GM12878 (cell line): ENCODE measurements around the gene CIDEC. TPM values are rescaled to one million over a fixed set of nuclear protein-coding genes. Genes with fewer than 3 reads are reported as not detected.

ENCODE experiments used
- ATAC-seq: fragments of 200-7000 bp; cut with Tn5 transposase; 3 replicates; pipeline ENCODE4 v1.9.1; 2020; ENCODE audit warnings: mild to moderate bottlenecking, moderate library complexity
- BruUV-seq: library from RNA; stranded (reverse); fragments of 400-500 nt; replicated peaks from 2 replicates; lab custom pipeline; 2021; lab: Mats Ljungman, UMichigan
- CTCF ChIA-PET: fragments of 300-600 bp; sonication (Branson Sonifier 250); formaldehyde crosslinking; extraction: SDS; loops from one replicate; lab custom pipeline; 2021; ENCODE audit warnings: inconsistent platforms; lab: Yijun Ruan, JAX
- POLR2A ChIA-PET: fragments of 350-600 bp; formaldehyde crosslinking; extraction: SDS; loops from one replicate; lab custom pipeline; 2021; ENCODE audit warnings: inconsistent platforms; lab: Charles Lee
- RAD21 ChIA-PET: fragments of 300-600 bp; sonication (Branson Sonifier 250); formaldehyde crosslinking; loops from one replicate; lab custom pipeline; 2023; ENCODE audit warnings: antibody characterized with exemption; ENCODE audit not compliant: unreplicated experiment; lab: Charles Lee
- SMC1A ChIA-PET: fragments of 300-600 bp; sonication (Branson Sonifier 250); formaldehyde crosslinking; loops from one replicate; lab custom pipeline; 2023; ENCODE audit not compliant: unreplicated experiment, uncharacterized antibody; lab: Charles Lee
- DNase-seq: peaks from one replicate; pipeline ENCODE4 v3.0.0-alpha.2; 2011; ENCODE audit warnings: low read depth, low spot score
- FAIRE-seq: peaks from 3 replicates; lab custom pipeline; 2011; peaks lifted over from hg19 to GRCh38; lab: Jason Lieb, UNC
- H2AFZ ChIP-seq: 2 replicates; pipeline ENCODE4 v1.6.0; 2011; ENCODE audit warnings: low read depth, low read length, control low read depth; ENCODE audit not compliant: control insufficient read depth
- H3K27ac ChIP-seq: 2 replicates; pipeline ENCODE4 v1.5.1; 2011; ENCODE audit warnings: control low read depth; ENCODE audit not compliant: control insufficient read depth, insufficient read depth
- H3K27me3 ChIP-seq, 2 experiments: replicated peaks in 1 of 2; 2 replicates each; pipeline versions ENCODE4 v1.6.0 to v1.6.1; 2011; ENCODE audit warnings: low read length in 1 of 2; ENCODE audit not compliant: control insufficient read depth in 2 of 2, insufficient read depth in 2 of 2
- H3K36me3 ChIP-seq, 2 experiments: 2 replicates each; pipeline ENCODE4 v1.5.1; 2011; ENCODE audit warnings: low read length in 1 of 2; ENCODE audit not compliant: control insufficient read depth in 2 of 2, insufficient read depth in 2 of 2
- H3K4me1 ChIP-seq: 2 replicates; pipeline ENCODE4 v1.6.1; 2011; ENCODE audit warnings: mild to moderate bottlenecking, low read length, moderate library complexity, mixed read lengths; ENCODE audit not compliant: control insufficient read depth, insufficient read depth
- H3K4me2 ChIP-seq: 2 replicates; pipeline ENCODE4 v1.6.0; 2011; ENCODE audit warnings: control low read depth; ENCODE audit not compliant: control insufficient read depth, insufficient read depth
- H3K4me3 ChIP-seq: fragments of 200-600 bp; sonication (generic); 2 replicates; pipeline ENCODE4 v1.5.1; 2016
- H3K79me2 ChIP-seq: 2 replicates; pipeline ENCODE4 v1.6.0; 2011; ENCODE audit warnings: low read length; ENCODE audit not compliant: control insufficient read depth, insufficient read depth
- H3K9ac ChIP-seq: 2 replicates; pipeline ENCODE4 v1.8.0; 2011; ENCODE audit warnings: low read length, control low read depth, mixed read lengths; ENCODE audit not compliant: control insufficient read depth, insufficient read depth
- H3K9me3 ChIP-seq: replicated peaks from 3 replicates; pipeline ENCODE4 v1.5.1; 2011; ENCODE audit warnings: mild to moderate bottlenecking, low read length; ENCODE audit not compliant: control insufficient read depth, insufficient read depth
- H4K20me1 ChIP-seq: 2 replicates; pipeline ENCODE4 v1.6.0; 2011; ENCODE audit not compliant: control insufficient read depth, insufficient read depth
- BCLAF1 ChIP-seq: fragments of 450-650 bp; IDR thresholded peaks from 2 replicates; pipeline ENCODE4 v1.6.1; 2017; ENCODE audit warnings: antibody characterized with exemption, mild to moderate bottlenecking, moderate library complexity
- CTCF ChIP-seq, 3 experiments: IDR thresholded peaks in 2 of 3; conservative IDR thresholded peaks in 1 of 3; 2 replicates each; pipeline ENCODE4 v1.5.1; 2011; ENCODE audit warnings: low read depth in 3 of 3, low read length in 3 of 3, mild to moderate bottlenecking in 3 of 3, control low read depth in 2 of 3, moderate library complexity in 2 of 3, inconsistent platforms in 1 of 3, mixed read lengths in 1 of 3; ENCODE audit not compliant: control insufficient read depth in 2 of 3, insufficient read depth in 1 of 3; ENCODE audit errors: extremely low read depth in 1 of 3
- EED ChIP-seq: sonication (generic); IDR thresholded peaks from 2 replicates; pipeline ENCODE4 v1.6.1; 2016; ENCODE audit warnings: antibody characterized with exemption, low read depth
- ELK1 ChIP-seq: IDR thresholded peaks from 2 replicates; pipeline ENCODE4 v1.6.1; 2012; ENCODE audit warnings: low read depth, low read length, improper control_type of control experiment
- HSF1 ChIP-seq: fragments of 150-350 bp; IDR thresholded peaks from 2 replicates; pipeline ENCODE4 v1.6.1; 2014; ENCODE audit warnings: mild to moderate bottlenecking, low read depth, low read length
- NR2C1 ChIP-seq: fragments of 450-650 bp; IDR thresholded peaks from 2 replicates; pipeline ENCODE4 v1.6.1; 2017; ENCODE audit warnings: antibody characterized with exemption, mild to moderate bottlenecking, moderate library complexity
- ZBTB33 ChIP-seq: fragments of 450-650 bp; IDR thresholded peaks from 2 replicates; pipeline ENCODE4 v1.6.1; 2017; ENCODE audit warnings: mild to moderate bottlenecking
- WGBS: methylation state at CpG from one replicate; pipeline ENCODE4 v1.1.6; 2016; ENCODE audit warnings: low lambda C conversion rate; ENCODE audit not compliant: insufficient replicate concordance, insufficient coverage; ENCODE audit errors: missing lambda C conversion rate; 5-methylcytosine and 5-hydroxymethylcytosine counted together
- in situ Hi-C: fragments of 300-500 bp; cut with MboI; formaldehyde crosslinking; loops from 9 replicates; pipeline ENCODE4 v1.14.3; 2018; ENCODE audit warnings: mixed read lengths
- intact Hi-C: fragments of 100-400 bp; cut with micrococcal nuclease; formaldehyde crosslinking; loops from one replicate; pipeline ENCODE4 v1.14.2; 2022; ENCODE audit not compliant: unreplicated experiment
- polyA plus RNA-seq, 11 experiments: library from polyadenylated mRNA; depleted of rRNA in 4 of 11; unstranded in 6 of 11; stranded (reverse) in 5 of 11; fragments of >200 nt; fragmentation: Nextera tagmentation in 4 of 11; fragmentation: Illumina TruSeq in 1 of 11; extraction: Ambion mirVana in 4 of 11; extraction: Trizol in 1 of 11; gene quantifications; 1 replicate in 1 of 11; 2 replicates in 10 of 11; pipeline versions ENCODE4 v1.2.1 to v1.2.3, GENCODE V29; 2011 to 2016; ENCODE audit warnings: inconsistent platforms in 2 of 11, missing spikeins in 2 of 11, low read depth in 1 of 11
- total RNA-seq, 4 experiments: library from RNA; depleted of rRNA in 3 of 4; stranded (reverse); fragments of >200 nt in 3 of 4; fragmentation: Illumina TruSeq in 1 of 4; extraction: Trizol in 1 of 4; gene quantifications; 2 replicates each; pipeline versions ENCODE4 v1.2.1 to v1.2.3, GENCODE V29; 2013 to 2021

CIDEC gene
- total and polyA plus RNA-seq, 10 of the 15 experiments (the other 5 are each of a cell fraction or from before 2014, with no cell fraction given), result 0.10 to 0.49 TPM; not detected in 8

DNA sequence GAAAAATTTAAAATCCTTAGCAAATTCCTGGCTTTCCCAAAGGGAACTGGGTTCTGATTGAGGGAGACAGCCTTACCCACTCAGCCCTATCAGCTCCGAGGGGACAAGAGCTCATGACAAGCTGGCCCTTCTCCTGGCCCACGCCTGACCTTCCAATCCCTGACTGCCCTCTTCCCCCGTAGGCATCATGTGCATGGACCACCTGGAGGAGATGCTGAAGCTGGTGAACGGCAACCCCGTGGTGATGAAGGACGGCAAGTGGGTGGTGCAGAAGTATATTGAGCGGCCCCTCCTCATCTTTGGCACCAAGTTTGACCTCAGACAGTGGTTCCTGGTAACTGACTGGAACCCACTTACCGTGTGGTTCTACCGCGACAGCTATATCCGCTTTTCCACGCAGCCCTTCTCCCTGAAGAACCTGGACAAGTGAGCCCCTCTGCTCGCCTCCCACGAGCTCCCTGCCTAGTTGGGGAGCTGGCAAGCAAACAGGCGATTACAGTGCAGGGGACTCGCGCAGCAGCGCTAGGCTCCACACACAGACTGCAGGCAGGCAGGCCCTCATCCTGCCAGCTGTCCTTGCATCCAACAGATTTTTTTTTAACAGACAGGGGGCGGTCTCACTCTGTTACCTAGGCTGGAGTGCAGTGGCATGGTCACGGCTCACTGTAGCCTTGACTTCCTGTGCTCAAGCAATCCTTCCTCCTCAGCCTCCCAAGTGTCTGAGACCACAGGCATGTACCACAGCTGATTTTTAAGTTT is 53.1 kb downstream of the CIDEC start:
- Histone ChIP-seq H3K4me3 (no peak overlapping the region), H3K27ac (no peak overlapping the region), H3K27me3 (no peaks in the 10 kb centered on the region), H2AFZ (no peak overlapping the region), H4K20me1 (no peaks in the 10 kb centered on the region), H3K9me3 (no peaks in the 10 kb centered on the region), H3K4me2 (no peak overlapping the region), H3K36me3 (peaks cover 0 to 3% of the 10 kb centered on the region in 2 experiments; a peak in 2 of 4 replicates), H3K4me1 (no peaks in the 10 kb centered on the region), H3K9ac (no peak overlapping the region), H3K79me2 (no peaks in the 10 kb centered on the region)
- ChIA-PET POLR2A (no interaction called here), SMC1A (no interaction called here), RAD21 (interaction anchor here (0.9 to 1.1 kb wide), 2 partner anchors 104 to 106 kb away, joined by 5 read pairs; no protein-coding TSS in a partner anchor), CTCF (interaction anchor here (0.6 to 0.9 kb wide), 2 partner anchors 40 to 212 kb away, joined by 3 read pairs; no protein-coding TSS in a partner anchor)
- intact Hi-C loops (no loop called here), in situ Hi-C loops (no loop called here)
- BruUV-seq, result no TSS peak
- 88% methylated on average over 20 of the region's 20 CpGs for WGBS
- FAIRE-seq (no peak), DNase-seq (no peak), ATAC-seq (peak; percentile 78)
- TF ChIP-seq CTCF (IDR thresholded peaks at IDR 0.05 in 2 of 3, conservative IDR thresholded peaks at IDR 0.05 in 1 of 3; ENCODE audit: control insufficient read depth in 2 of 3, extremely low read depth in 1 of 3, insufficient read depth in 1 of 3, low read depth in 3 of 3, low read length in 3 of 3), result peak in 2 of 3 experiments; percentile 8 to 23; a peak in 1 of 6 replicates
- no peak for TF ChIP-seq HSF1
- no peak for TF ChIP-seq ELK1
- TF ChIP-seq BCLAF1, result no peak
- TF ChIP-seq EED, result no peak
- no peak for TF ChIP-seq NR2C1
- TF ChIP-seq ZBTB33, result peak; percentile 68; the same call in 1 of the 2 replicates
